Muscle of arm (tissue), 14 donors: Measurements from ENCODE around the gene CT45A9. TPM values are rescaled to one million over a fixed set of nuclear protein-coding genes. Genes with fewer than 3 reads are reported as not detected.
"Not testable (repeated sequence)": the region's sequence is repeated elsewhere in the genome, so short reads cannot be mapped to it uniquely, and the experiment has no call there.

ENCODE experiments used
- DNase-seq: peaks from one replicate; pipeline ENCODE4 v3.0.0-alpha.2; 2013
- long read RNA-seq, 11 donors: transcript quantifications; one replicate each; lab custom pipeline, GENCODE V29; 2026
- polyA plus RNA-seq, 12 donors: library from polyadenylated mRNA; unstranded; fragments of 120-200 nt; gene quantifications; one replicate each; pipeline ENCODE4 v1.2.1, GENCODE V29; 2013; ENCODE audit not compliant: insufficient read length in 12 of 12

CT45A9 gene, protein sequence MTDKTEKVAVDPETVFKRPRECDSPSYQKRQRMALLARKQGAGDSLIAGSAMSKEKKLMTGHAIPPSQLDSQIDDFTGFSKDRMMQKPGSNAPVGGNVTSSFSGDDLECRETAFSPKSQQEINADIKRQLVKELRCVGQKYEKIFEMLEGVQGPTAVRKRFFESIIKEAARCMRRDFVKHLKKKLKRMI
- polyA plus RNA-seq, result not detected
- long read RNA-seq, donor 1, result 0 reads
- long read RNA-seq, donor 2, result 0 reads
- long read RNA-seq, donor 3, result 0 reads
- long read RNA-seq, donor 4, result 0 reads
- long read RNA-seq, donor 5, result 0 reads
- long read RNA-seq, donor 6, result 0 reads
- long read RNA-seq, donor 7, result 0 reads
- long read RNA-seq, donor 8, result 0 reads
- long read RNA-seq, donor 9, result 0 reads
- long read RNA-seq, donor 10, result 0 reads
- long read RNA-seq, donor 11, result 0 reads

DNA sequence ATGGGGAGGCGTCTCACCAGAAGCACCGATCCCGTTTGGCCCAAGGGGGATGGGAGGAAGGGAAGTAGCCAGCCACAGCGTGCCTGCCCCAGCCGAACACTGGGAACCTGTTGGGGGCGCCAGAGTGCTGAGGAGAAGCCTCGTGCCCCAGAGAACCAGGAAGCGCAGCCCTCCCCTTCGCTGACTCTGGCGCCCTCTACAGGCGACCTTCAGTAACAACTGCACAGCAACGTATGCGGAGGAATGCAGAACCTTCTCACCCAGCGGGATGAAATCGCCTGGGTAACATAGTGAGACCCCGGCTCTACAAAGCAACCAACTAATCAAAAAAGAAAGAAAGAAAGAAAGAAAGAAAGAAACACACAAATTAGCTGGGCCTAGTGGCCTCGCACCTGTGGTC lies at the start of gene CT45A9:
Gene CT45A9 (minus strand): TSS at position 101 of the 400 bp plus-strand sequence. CDS start 3,751 bp downstream, outside the sequence.
- DNase-seq, result not testable (repeated sequence)

DNA sequence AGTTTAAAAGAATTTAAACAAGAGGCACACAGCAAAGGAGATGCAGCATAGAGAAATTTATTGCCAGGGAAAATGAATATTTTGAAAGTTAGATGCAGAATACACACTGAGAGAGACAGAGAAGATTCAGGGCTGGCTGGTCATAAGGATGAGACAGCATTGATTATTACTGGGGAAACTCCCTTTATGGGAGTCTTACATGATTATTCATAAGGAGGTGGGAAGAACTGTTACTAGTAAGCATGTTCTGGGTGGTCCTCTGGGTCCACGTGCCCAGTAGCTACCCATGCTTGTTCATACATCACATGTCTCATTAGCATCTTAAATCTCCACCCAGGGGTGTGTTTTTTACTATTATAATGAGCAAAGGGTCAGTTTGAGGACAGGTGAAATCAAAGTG lies 48.9 kb upstream of the CT45A9 start:
- DNase-seq, result not testable (repeated sequence)

DNA sequence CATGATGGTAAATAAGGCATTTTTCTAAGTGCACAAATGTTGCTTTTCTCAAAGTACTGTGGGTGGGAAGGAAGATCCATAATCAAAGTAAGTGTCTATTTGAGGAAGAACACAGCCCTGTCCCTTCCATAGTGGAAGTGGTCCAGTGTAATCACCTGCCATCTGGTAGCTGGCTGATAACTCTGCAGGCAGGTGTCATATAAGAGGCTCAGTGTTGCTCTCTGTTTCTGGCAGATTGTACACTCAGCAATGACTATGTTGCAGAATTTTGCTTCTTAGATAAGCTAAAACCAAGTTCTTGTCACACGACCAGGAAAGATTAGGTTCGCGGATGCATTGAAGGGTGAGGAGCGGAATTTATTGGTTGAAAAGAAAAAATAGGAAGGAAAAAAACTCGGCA lies 42.8 kb upstream of the CT45A9 start:
- DNase-seq, result no peak

DNA sequence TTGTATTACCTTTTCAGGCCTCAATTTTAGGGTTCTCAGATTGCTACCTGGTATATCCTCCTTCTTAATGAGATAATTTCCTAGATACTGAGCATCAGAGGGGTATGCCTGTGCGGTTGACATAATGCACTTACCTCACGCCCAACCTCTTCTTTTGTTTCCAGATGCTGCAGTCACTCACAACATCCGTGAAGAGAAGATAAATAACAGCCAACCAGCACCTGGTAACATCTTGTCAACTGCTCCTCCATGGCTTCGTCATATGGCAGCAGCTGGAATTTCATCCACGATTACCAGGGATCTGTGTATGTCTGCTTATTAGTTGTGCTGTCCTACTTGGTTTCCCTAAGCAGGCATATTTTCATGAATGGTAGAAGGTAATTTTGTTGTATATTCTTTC lies 38.6 kb upstream of the CT45A9 start:
- DNase-seq, result no peak

DNA sequence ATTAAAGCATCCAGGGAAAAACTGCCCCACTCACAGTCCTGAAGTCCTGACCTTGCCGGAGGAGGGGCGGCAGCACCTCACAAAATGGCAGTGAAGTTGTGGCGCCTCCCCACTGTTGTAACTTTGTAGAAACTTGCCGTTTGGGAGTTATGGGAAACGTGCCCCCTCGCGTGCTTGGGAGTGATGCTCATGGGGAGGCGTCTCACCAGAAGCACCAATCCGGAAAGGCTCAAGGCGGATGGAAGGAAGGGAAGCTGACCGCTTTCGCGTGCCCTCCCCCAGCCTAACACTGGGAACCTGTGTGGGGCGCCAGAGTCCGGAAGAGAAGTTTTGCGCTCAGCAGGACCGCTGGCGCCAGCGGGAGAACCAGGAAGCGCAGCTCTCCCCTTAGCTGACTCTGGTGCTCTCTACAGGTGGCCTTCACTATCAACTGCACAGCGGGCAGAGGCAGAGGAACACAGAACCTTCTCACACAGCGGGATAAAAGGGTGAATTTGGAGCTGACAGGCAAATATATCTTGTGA lies 21.7 kb upstream of the CT45A9 start, which contains the start of the genes CT45A10 and SAGE1:
Gene CT45A10 (minus strand): TSS at position 151 of the 524 bp plus-strand sequence. CDS start 8,100 bp downstream, outside the sequence.
Gene SAGE1 (plus strand): TSS at position 423 of the 524 bp plus-strand sequence. CDS start 2,527 bp downstream, outside the sequence.
- no peak for DNase-seq

DNA sequence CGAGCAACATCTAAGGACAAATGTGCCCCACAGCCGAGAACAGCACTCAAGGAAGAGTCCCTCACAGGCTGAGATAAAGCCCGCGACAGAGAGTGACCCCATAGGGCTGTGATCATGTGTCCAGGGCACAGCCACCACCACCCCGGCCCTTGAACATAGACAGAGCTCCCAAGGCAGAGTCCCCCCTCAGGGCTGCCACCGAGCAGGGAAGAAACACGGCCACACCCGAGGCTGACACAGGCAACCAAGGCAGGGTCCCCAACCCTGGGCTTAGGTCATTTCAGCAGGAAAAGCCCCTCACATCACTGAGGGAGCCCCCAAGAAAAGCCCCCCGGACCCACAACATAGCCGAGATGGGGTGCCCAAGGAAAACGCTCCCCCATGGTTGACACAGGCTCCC lies 21.2 kb upstream of the CT45A9 start:
- DNase-seq, result no peak

DNA sequence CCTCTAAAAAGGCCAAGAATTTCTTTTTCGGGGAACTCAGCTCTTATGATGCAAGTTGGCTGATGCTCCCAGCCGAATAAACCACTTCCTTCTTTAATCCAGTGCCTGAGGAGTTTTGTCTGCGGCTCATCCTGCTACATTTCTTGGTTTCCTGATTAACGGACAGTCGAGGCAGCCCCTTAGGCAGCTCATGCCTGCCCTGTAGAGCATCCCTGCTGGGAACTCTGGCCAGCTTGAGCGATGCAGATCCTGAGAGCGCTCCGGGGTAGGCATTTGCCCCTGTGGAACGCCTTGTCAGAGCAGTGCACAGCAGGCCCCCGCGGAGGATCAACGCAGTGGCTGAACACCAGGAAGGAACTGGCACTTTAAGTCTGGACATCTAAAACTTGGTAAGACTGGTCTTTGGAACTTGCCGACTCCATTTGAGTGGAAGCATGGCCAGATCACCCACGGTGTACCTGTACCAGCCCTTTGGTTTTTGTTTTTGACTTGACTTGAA lies 18.5 kb upstream of the CT45A9 start:
- DNase-seq, result no peak

DNA sequence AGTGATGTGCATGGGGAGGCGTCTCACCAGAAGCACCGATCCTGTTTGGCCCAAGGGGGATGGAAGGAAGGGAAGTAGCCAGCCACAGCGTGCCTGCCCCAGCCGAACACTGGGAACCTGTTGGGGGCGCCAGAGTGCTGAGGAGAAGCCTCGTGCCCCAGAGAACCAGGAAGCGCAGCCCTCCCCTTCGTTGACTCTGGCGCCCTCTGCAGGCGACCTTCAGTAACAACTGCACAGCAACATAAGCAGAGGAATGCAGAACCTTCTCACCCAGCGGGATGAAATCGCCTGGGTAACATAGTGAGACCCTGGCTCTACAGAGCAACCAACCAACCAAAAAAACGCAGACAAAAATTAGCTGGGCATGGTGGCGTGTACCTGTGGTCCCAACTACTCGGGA lies 17.4 kb upstream of the CT45A9 start:
- DNase-seq, result not testable (repeated sequence)

DNA sequence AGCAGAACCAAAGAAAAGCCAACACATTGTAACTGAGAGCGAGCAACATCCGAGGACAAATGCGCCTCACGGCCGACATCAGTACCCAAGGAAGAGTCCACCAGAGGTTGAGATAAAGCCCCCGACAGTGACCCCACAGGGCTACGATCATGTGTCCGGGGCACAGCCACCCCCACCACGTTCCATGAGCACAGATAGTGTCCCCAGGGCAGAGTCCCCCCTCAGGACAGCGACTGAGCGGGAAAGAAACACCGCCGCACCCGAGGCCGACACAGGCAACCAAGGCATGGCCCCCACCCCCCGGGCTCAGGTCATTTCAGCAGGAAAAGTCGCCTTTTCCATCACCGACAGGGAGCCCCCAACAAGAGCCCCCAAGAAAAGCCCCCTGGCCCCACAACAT lies 16.6 kb upstream of the CT45A9 start:
- DNase-seq, result not testable (repeated sequence)

DNA sequence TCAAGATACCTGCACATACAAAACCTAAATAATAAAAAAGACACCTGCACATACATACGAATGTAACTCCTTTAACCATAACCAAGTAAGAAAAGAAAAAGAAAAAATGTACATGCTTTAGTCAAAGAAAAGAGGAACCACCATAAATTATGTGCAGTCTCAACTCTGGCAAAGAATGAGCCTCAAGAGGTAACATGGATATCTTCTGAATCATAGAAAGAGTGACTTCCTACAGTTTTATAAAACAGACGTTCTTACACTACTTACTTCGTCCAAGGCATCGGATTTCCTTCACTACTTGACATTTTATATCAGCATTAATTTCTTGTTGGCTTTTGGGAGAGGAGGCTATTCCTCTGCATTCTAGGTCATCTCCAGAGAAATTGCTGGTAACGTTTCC lies 11.1 kb upstream of the CT45A9 start:
- not testable (repeated sequence) for DNase-seq

DNA sequence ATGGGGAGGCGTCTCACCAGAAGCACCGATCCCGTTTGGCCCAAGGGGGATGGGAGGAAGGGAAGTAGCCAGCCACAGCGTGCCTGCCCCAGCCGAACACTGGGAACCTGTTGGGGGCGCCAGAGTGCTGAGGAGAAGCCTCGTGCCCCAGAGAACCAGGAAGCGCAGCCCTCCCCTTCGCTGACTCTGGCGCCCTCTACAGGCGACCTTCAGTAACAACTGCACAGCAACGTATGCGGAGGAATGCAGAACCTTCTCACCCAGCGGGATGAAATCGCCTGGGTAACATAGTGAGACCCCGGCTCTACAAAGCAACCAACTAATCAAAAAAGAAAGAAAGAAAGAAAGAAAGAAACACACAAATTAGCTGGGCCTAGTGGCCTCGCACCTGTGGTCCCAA lies 17.2 kb downstream of the CT45A9 start, which contains the start of gene CT45A8:
Gene CT45A8 (minus strand): TSS at position 101 of the 400 bp plus-strand sequence. CDS start 3,755 bp downstream, outside the sequence.
- not testable (repeated sequence) for DNase-seq

DNA sequence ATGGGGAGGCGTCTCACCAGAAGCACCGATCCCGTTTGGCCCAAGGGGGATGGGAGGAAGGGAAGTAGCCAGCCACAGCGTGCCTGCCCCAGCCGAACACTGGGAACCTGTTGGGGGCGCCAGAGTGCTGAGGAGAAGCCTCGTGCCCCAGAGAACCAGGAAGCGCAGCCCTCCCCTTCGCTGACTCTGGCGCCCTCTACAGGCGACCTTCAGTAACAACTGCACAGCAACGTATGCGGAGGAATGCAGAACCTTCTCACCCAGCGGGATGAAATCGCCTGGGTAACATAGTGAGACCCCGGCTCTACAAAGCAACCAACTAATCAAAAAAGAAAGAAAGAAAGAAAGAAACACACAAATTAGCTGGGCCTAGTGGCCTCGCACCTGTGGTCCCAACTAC lies 34.4 kb downstream of the CT45A9 start, which contains the start of gene CT45A7:
Gene CT45A7 (minus strand): TSS at position 101 of the 400 bp plus-strand sequence. CDS start 3,747 bp downstream, outside the sequence.
- DNase-seq, result not testable (repeated sequence)

DNA sequence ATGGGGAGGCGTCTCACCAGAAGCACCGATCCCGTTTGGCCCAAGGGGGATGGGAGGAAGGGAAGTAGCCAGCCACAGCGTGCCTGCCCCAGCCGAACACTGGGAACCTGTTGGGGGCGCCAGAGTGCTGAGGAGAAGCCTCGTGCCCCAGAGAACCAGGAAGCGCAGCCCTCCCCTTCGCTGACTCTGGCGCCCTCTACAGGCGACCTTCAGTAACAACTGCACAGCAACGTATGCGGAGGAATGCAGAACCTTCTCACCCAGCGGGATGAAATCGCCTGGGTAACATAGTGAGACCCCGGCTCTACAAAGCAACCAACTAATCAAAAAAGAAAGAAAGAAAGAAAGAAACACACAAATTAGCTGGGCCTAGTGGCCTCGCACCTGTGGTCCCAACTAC lies 51.7 kb downstream of the CT45A9 start, which contains the start of gene CT45A2:
Gene CT45A2 (minus strand): TSS at position 101 of the 400 bp plus-strand sequence. CDS start 3,747 bp downstream, outside the sequence.
- DNase-seq, result not testable (repeated sequence)

Other genes starting within 250 kb of the CT45A9 start
- under 1 TPM in 4 of 12 donors, not detected in 8; 0.34 to 0.70 (median 0.58) TPM for gene CT45A1, start 158.2 kb downstream of the CT45A9 start, polyA plus RNA-seq
- 1 to 10 TPM in 3 of 12 donors, under 1 TPM in 4, not detected in 5; 0.28 to 2.7 (median 0.45) TPM for gene CT45A3, start 103.6 kb downstream of the CT45A9 start, polyA plus RNA-seq
- 1 to 10 TPM in 1 of 12 donors, under 1 TPM in 1, not detected in 10; 0.44 to 1.8 TPM for gene CT45A5, start 86.3 kb downstream of the CT45A9 start, polyA plus RNA-seq
- gene CT45A6, start 69.0 kb downstream of the CT45A9 start, polyA plus RNA-seq, result under 1 TPM in 2 of 12 donors, not detected in 10; 0.27 to 0.40 TPM
- gene CT45A2, start 51.8 kb downstream of the CT45A9 start, polyA plus RNA-seq, result not detected
- gene CT45A7, start 34.5 kb downstream of the CT45A9 start, polyA plus RNA-seq, result 1 to 10 TPM in 1 of 12 donors, under 1 TPM in 1, not detected in 10; 0.75 to 1.7 TPM
- not detected for gene CT45A8, start 17.3 kb downstream of the CT45A9 start, polyA plus RNA-seq
- not detected for gene CT45A10, start 21.6 kb upstream of the CT45A9 start, polyA plus RNA-seq
- not detected for gene SAGE1, start 21.9 kb upstream of the CT45A9 start, polyA plus RNA-seq
- gene MMGT1, start 102.2 kb upstream of the CT45A9 start, polyA plus RNA-seq, result 10 to 100 TPM in 11 of 12 donors, not detected in 1; 18.3 to 23.6 (median 20.5) TPM
- gene SLC9A6, start 113.6 kb upstream of the CT45A9 start, polyA plus RNA-seq, result 10 to 100 TPM in 3 of 12 donors, 1 to 10 TPM in 8, not detected in 1; 8.3 to 11.9 (median 9.6) TPM